ENCODE results near the gene KRCC1.
"Not testable (repeated sequence)": the region's sequence is repeated elsewhere in the genome, so short reads cannot be mapped to it uniquely, and the experiment has no call there.

KRCC1 gene

GRCh38 chr2:88000474-88000873, 55.1 kb downstream of the KRCC1 start:
- H2BK12ac ChIP-seq (ENCODE audit: low read length in 2 of 2); H3K4me3 ChIP-seq (ENCODE audit: insufficient read depth in 1 of 2, low read depth in 1 of 2, low read length in 2 of 2); H3K79me1 ChIP-seq (replicated peaks; ENCODE audit: low read length, poor library complexity, severe bottlenecking); H3K23ac ChIP-seq (ENCODE audit: low read length in 2 of 2); H3K9ac ChIP-seq (ENCODE audit: low read length); H2BK5ac ChIP-seq (ENCODE audit: low read depth, low read length, poor library complexity, severe bottlenecking); H3K27ac ChIP-seq (ENCODE audit: low read length, poor library complexity, severe bottlenecking); H3K9me3 ChIP-seq (ENCODE audit: control insufficient read depth, low read length); H3K4me1 ChIP-seq (ENCODE audit: control insufficient read depth, insufficient read depth, low read depth, low read length); H2AFZ ChIP-seq (ENCODE audit: low read depth, low read length); H2BK120ac ChIP-seq (ENCODE audit: low read depth, low read length); H3K4ac ChIP-seq (ENCODE audit: low read depth in 1 of 2, low read length in 2 of 2); H3K27me3 ChIP-seq (ENCODE audit: control insufficient read depth in 1 of 2, insufficient read depth in 1 of 2, low read length in 2 of 2); H3K4me2 ChIP-seq (ENCODE audit: low read length, poor library complexity, severe bottlenecking); DNase-seq; H3K14ac ChIP-seq (ENCODE audit: low read length in 2 of 2); H2AK5ac ChIP-seq (ENCODE audit: low read length, severe bottlenecking); H4K91ac ChIP-seq (ENCODE audit: low read length); H3K36me3 ChIP-seq (ENCODE audit: control insufficient read depth in 1 of 2, insufficient read depth in 2 of 2, low read depth in 1 of 2, low read length in 2 of 2); H4K8ac ChIP-seq (ENCODE audit: low read length); H2BK15ac ChIP-seq (ENCODE audit: low read depth, poor library complexity, severe bottlenecking); H3K18ac ChIP-seq (ENCODE audit: low read depth in 1 of 2, low read length in 2 of 2): not testable (repeated sequence)
- 57% methylated on average over 3 of the region's 3 CpGs for WGBS

- DNase-seq: no peak
- WGBS: 88% methylated on average over 6 of the region's 6 CpGs
- H3K27me3 ChIP-seq (ENCODE audit: control insufficient read depth in 1 of 2, insufficient read depth in 1 of 2, low read length in 2 of 2): peaks cover 0 to 4% of the 10 kb centered on the region in 2 experiments
- no peaks in the 10 kb centered on the region for H3K79me1 ChIP-seq (replicated peaks; ENCODE audit: low read length, poor library complexity, severe bottlenecking)
- H3K14ac ChIP-seq (ENCODE audit: low read length in 2 of 2): no peak overlapping the region
- H3K4ac ChIP-seq (ENCODE audit: low read depth in 1 of 2, low read length in 2 of 2): no peak overlapping the region
- no peak overlapping the region for H3K9ac ChIP-seq (ENCODE audit: low read length)
- no peak overlapping the region for H2AFZ ChIP-seq (ENCODE audit: low read depth, low read length)
- no peak overlapping the region for H2BK5ac ChIP-seq (ENCODE audit: low read depth, low read length, poor library complexity, severe bottlenecking)
- H3K27ac ChIP-seq (ENCODE audit: low read length, poor library complexity, severe bottlenecking): no peak overlapping the region
- H2BK12ac ChIP-seq (ENCODE audit: low read length in 2 of 2): no peak overlapping the region
- H2AK5ac ChIP-seq (ENCODE audit: low read length, severe bottlenecking): no peak overlapping the region
- H4K8ac ChIP-seq (ENCODE audit: low read length): no peak overlapping the region
- H3K9me3 ChIP-seq (ENCODE audit: control insufficient read depth, low read length): no peaks in the 10 kb centered on the region
- no peak overlapping the region for H2BK120ac ChIP-seq (ENCODE audit: low read depth, low read length)
- no peak overlapping the region for H2BK15ac ChIP-seq (ENCODE audit: low read depth, poor library complexity, severe bottlenecking)
- H3K4me1 ChIP-seq (ENCODE audit: control insufficient read depth, insufficient read depth, low read depth, low read length): no peaks in the 10 kb centered on the region
- no peak overlapping the region for H4K91ac ChIP-seq (ENCODE audit: low read length)
- H3K4me3 ChIP-seq (ENCODE audit: insufficient read depth in 1 of 2, low read depth in 1 of 2, low read length in 2 of 2): no peak overlapping the region
- H3K36me3 ChIP-seq (ENCODE audit: control insufficient read depth in 1 of 2, insufficient read depth in 2 of 2, low read depth in 1 of 2, low read length in 2 of 2): no peaks in the 10 kb centered on the region
- no peak overlapping the region for H3K23ac ChIP-seq (ENCODE audit: low read length in 2 of 2)
- H3K18ac ChIP-seq (ENCODE audit: low read depth in 1 of 2, low read length in 2 of 2): no peak overlapping the region
- no peak overlapping the region for H3K4me2 ChIP-seq (ENCODE audit: low read length, poor library complexity, severe bottlenecking)
Observed at GRCh38 chr2:87996570-87996969, 59.0 kb downstream of the KRCC1 start.

GRCh38 chr2:87995756-87996155, 59.8 kb downstream of the KRCC1 start:
- no peak overlapping the region for H3K4me3 ChIP-seq (ENCODE audit: insufficient read depth in 1 of 2, low read depth in 1 of 2, low read length in 2 of 2)
- no peak overlapping the region for H4K8ac ChIP-seq (ENCODE audit: low read length)
- H2BK5ac ChIP-seq (ENCODE audit: low read depth, low read length, poor library complexity, severe bottlenecking): no peak overlapping the region
- no peak overlapping the region for H2BK12ac ChIP-seq (ENCODE audit: low read length in 2 of 2)
- no peak overlapping the region for H2BK120ac ChIP-seq (ENCODE audit: low read depth, low read length)
- no peak overlapping the region for H3K4me2 ChIP-seq (ENCODE audit: low read length, poor library complexity, severe bottlenecking)
- no peak for DNase-seq
- H3K27me3 ChIP-seq (ENCODE audit: control insufficient read depth in 1 of 2, insufficient read depth in 1 of 2, low read length in 2 of 2): peaks cover 0 to 4% of the 10 kb centered on the region in 2 experiments
- no peak overlapping the region for H2AK5ac ChIP-seq (ENCODE audit: low read length, severe bottlenecking)
- no peak overlapping the region for H4K91ac ChIP-seq (ENCODE audit: low read length)
- no peak overlapping the region for H3K4ac ChIP-seq (ENCODE audit: low read depth in 1 of 2, low read length in 2 of 2)
- no peaks in the 10 kb centered on the region for H3K36me3 ChIP-seq (ENCODE audit: control insufficient read depth in 1 of 2, insufficient read depth in 2 of 2, low read depth in 1 of 2, low read length in 2 of 2)
- H3K18ac ChIP-seq (ENCODE audit: low read depth in 1 of 2, low read length in 2 of 2): no peak overlapping the region
- H2BK15ac ChIP-seq (ENCODE audit: low read depth, poor library complexity, severe bottlenecking): no peak overlapping the region
- no peaks in the 10 kb centered on the region for H3K9me3 ChIP-seq (ENCODE audit: control insufficient read depth, low read length)
- no peak overlapping the region for H3K23ac ChIP-seq (ENCODE audit: low read length in 2 of 2)
- H3K27ac ChIP-seq (ENCODE audit: low read length, poor library complexity, severe bottlenecking): no peak overlapping the region
- H2AFZ ChIP-seq (ENCODE audit: low read depth, low read length): no peak overlapping the region
- no peak overlapping the region for H3K14ac ChIP-seq (ENCODE audit: low read length in 2 of 2)
- whole genome bisulfite sequencing: 91% methylated on average over 1 of the region's 1 CpG
- H3K79me1 ChIP-seq (replicated peaks; ENCODE audit: low read length, poor library complexity, severe bottlenecking): no peaks in the 10 kb centered on the region
- no peak overlapping the region for H3K9ac ChIP-seq (ENCODE audit: low read length)
- H3K4me1 ChIP-seq (ENCODE audit: control insufficient read depth, insufficient read depth, low read depth, low read length): no peaks in the 10 kb centered on the region

GRCh38 chr2:87994304-87994850, 61.2 kb downstream of the KRCC1 start:
- H3K9me3 ChIP-seq (ENCODE audit: control insufficient read depth, low read length); H3K36me3 ChIP-seq (ENCODE audit: control insufficient read depth in 1 of 2, insufficient read depth in 2 of 2, low read depth in 1 of 2, low read length in 2 of 2); H3K9ac ChIP-seq (ENCODE audit: low read length); H3K27me3 ChIP-seq (ENCODE audit: control insufficient read depth in 1 of 2, insufficient read depth in 1 of 2, low read length in 2 of 2); H3K4me3 ChIP-seq (ENCODE audit: insufficient read depth in 1 of 2, low read depth in 1 of 2, low read length in 2 of 2); H2BK15ac ChIP-seq (ENCODE audit: low read depth, poor library complexity, severe bottlenecking); H2AK5ac ChIP-seq (ENCODE audit: low read length, severe bottlenecking); H4K8ac ChIP-seq (ENCODE audit: low read length); H3K4me1 ChIP-seq (ENCODE audit: control insufficient read depth, insufficient read depth, low read depth, low read length); DNase-seq; H3K23ac ChIP-seq (ENCODE audit: low read length in 2 of 2); H3K4ac ChIP-seq (ENCODE audit: low read depth in 1 of 2, low read length in 2 of 2); H3K4me2 ChIP-seq (ENCODE audit: low read length, poor library complexity, severe bottlenecking); H4K91ac ChIP-seq (ENCODE audit: low read length); H3K27ac ChIP-seq (ENCODE audit: low read length, poor library complexity, severe bottlenecking); H3K14ac ChIP-seq (ENCODE audit: low read length in 2 of 2); H2BK12ac ChIP-seq (ENCODE audit: low read length in 2 of 2); H3K79me1 ChIP-seq (replicated peaks; ENCODE audit: low read length, poor library complexity, severe bottlenecking); H3K18ac ChIP-seq (ENCODE audit: low read depth in 1 of 2, low read length in 2 of 2); H2BK120ac ChIP-seq (ENCODE audit: low read depth, low read length); H2BK5ac ChIP-seq (ENCODE audit: low read depth, low read length, poor library complexity, severe bottlenecking); H2AFZ ChIP-seq (ENCODE audit: low read depth, low read length): not testable (repeated sequence)
- WGBS: no CpG with 5 or more reads among the region's 7 CpGs

Data from mesenchymal stem cell (in vitro differentiated cells and primary cell).